RWPE2 (cell line): ENCODE data around the gene BAZ1B.

Experiments used
- ATAC-seq: fragments of 200-7000 bp; cut with Tn5 transposase; 3 replicates; pipeline ENCODE4 v1.9.1; 2021; ENCODE audit warnings: low read depth
- DNase-seq: peaks from one replicate; pipeline ENCODE4 v3.0.0-alpha.2; 2020; ENCODE audit warnings: low spot score
- H3K27ac ChIP-seq: fragments of 450-650 bp; 2 replicates; pipeline ENCODE4 v1.5.1; 2017; ENCODE audit warnings: mild to moderate bottlenecking; ENCODE audit not compliant: poor library complexity, severe bottlenecking
- H3K27me3 ChIP-seq: fragments of 250-450 bp; sonication (Bioruptor Pico); 2 replicates; pipeline ENCODE4 v1.5.1; 2021; ENCODE audit warnings: mild to moderate bottlenecking, moderate library complexity; ENCODE audit not compliant: insufficient read depth, poor library complexity, severe bottlenecking
- H3K36me3 ChIP-seq: fragments of 250-450 bp; sonication (Bioruptor Pico); 2 replicates; pipeline ENCODE4 v1.5.1; 2020; ENCODE audit warnings: low read depth, mild to moderate bottlenecking, moderate library complexity
- H3K4me1 ChIP-seq: fragments of 250-450 bp; sonication (Bioruptor Pico); 2 replicates; pipeline ENCODE4 v1.5.1; 2021; ENCODE audit warnings: mild to moderate bottlenecking, moderate library complexity; ENCODE audit not compliant: insufficient read depth, poor library complexity, severe bottlenecking
- H3K4me3 ChIP-seq: fragments of 250-450 bp; sonication (Bioruptor Pico); 2 replicates; pipeline ENCODE4 v1.5.1; 2021; ENCODE audit warnings: mild to moderate bottlenecking, moderate library complexity; ENCODE audit not compliant: severe bottlenecking
- H3K9me3 ChIP-seq: fragments of 250-450 bp; sonication (Bioruptor Pico); 2 replicates; pipeline ENCODE4 v1.5.1; 2021; ENCODE audit warnings: mild to moderate bottlenecking, moderate library complexity; ENCODE audit not compliant: severe bottlenecking
- TF ChIP-seq, protein P1 (sequence below): fragments of 450-650 bp; IDR thresholded peaks from one replicate; pipeline ENCODE4 v1.5.1; 2017; ENCODE audit warnings: mild to moderate bottlenecking, moderate library complexity; ENCODE audit not compliant: poor library complexity, severe bottlenecking

Gene BAZ1B

DNA sequence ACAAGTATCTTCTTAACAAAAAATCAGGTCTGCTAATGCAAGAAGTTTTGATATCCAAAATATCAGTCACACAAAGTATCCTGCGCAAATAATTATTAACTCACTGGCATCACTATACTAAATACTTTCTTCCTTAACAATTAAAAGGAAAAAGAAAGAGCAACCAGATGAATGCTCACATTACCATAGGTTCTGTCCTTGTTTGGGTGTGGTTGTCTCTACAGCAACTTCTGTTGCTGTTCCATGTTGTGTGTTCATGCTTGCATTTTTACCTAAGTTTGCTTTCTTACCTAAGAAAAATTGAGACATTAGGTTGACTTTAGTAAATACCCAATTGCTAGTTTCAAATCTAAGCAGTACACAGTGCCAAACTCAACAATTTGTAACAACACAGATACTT, 56.0 kb downstream of the BAZ1B start:
- ATAC-seq, result no peak
- Histone ChIP-seq H3K36me3 (peaks cover 100% of the 10 kb centered on the region), H3K9me3 (no peaks in the 10 kb centered on the region), H3K27me3 (no peaks in the 10 kb centered on the region), H3K4me1 (no peaks in the 10 kb centered on the region), H3K27ac (no peak overlapping the region), H3K4me3 (no peak overlapping the region)
- no peak for DNase-seq
- TF ChIP-seq, protein P1, sequence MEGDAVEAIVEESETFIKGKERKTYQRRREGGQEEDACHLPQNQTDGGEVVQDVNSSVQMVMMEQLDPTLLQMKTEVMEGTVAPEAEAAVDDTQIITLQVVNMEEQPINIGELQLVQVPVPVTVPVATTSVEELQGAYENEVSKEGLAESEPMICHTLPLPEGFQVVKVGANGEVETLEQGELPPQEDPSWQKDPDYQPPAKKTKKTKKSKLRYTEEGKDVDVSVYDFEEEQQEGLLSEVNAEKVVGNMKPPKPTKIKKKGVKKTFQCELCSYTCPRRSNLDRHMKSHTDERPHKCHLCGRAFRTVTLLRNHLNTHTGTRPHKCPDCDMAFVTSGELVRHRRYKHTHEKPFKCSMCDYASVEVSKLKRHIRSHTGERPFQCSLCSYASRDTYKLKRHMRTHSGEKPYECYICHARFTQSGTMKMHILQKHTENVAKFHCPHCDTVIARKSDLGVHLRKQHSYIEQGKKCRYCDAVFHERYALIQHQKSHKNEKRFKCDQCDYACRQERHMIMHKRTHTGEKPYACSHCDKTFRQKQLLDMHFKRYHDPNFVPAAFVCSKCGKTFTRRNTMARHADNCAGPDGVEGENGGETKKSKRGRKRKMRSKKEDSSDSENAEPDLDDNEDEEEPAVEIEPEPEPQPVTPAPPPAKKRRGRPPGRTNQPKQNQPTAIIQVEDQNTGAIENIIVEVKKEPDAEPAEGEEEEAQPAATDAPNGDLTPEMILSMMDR, result no peak

DNA sequence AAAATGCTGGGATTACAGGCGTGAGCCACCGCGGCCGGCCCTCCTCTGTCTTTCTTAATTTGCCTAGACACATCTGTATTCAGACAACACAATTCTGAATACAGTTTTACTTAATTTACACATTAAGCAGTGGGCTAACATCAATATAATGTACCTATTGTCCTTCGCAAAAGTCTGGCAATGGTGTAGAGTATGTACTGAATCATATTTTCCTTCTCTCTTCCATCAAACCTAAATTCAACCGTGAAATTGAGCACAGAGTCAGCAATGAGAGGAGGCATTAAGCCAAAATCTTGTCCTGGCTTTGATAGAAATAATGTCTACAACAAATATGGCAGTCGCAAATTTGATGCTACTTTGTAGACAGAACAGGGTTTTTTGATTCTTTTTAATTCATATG, 58.1 kb downstream of the BAZ1B start:
- ATAC-seq, result no peak
- H3K4me3 ChIP-seq, result no peak overlapping the region

GRCh38 chr7:73463260-73463659, 58.8 kb downstream of the BAZ1B start:
- H3K27ac ChIP-seq, result no peak overlapping the region
- H3K4me1 ChIP-seq, result no peaks in the 10 kb centered on the region
- no peaks in the 10 kb centered on the region for H3K27me3 ChIP-seq
- DNase-seq (no peak), ATAC-seq (no peak)
- no peak overlapping the region for H3K4me3 ChIP-seq
- TF ChIP-seq, protein P1, result no peak
- H3K9me3 ChIP-seq, result no peaks in the 10 kb centered on the region
- H3K36me3 ChIP-seq, result peaks cover 100% of the 10 kb centered on the region

More for the DNA sequence above, 58.1 kb downstream of the BAZ1B start:
- H3K27ac ChIP-seq, result no peak overlapping the region
- DNase-seq, result no peak
- no peaks in the 10 kb centered on the region for H3K4me1 ChIP-seq
- TF ChIP-seq, protein P1, result no peak
- H3K9me3 ChIP-seq, result no peaks in the 10 kb centered on the region
- no peaks in the 10 kb centered on the region for H3K27me3 ChIP-seq
- H3K36me3 ChIP-seq, result peaks cover 100% of the 10 kb centered on the region

DNA sequence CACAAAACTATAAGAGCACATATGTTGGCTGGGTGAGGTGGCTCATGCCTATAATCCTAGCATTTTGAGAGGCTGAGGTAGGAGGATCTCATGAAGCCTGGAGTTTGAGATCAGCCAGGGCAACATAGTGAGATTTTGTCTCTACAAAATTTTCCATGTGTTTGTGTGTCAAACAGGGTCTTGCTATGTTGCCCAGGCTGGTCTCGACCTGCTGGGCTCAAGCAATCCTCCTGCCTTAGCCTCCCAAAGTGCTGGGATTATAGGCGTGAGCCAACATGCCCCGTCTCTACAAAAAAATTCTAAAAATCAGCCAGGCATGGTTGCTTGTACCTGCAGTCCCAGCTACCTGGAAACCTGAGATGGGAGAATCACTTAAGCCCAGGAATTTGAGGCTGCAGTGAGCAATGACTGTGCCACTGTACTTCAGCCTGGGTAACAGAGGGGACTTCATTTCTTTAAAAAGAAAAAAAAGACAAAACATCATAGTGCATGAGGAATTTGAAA, 60.3 kb downstream of the BAZ1B start:
- Histone ChIP-seq H3K9me3 (no peaks in the 10 kb centered on the region), H3K27me3 (no peaks in the 10 kb centered on the region), H3K4me3 (no peak overlapping the region), H3K4me1 (no peaks in the 10 kb centered on the region), H3K36me3 (peaks cover 99% of the 10 kb centered on the region), H3K27ac (no peak overlapping the region)
- TF ChIP-seq, protein P1, result no peak
- DNase-seq (no peak), ATAC-seq (no peak)

DNA sequence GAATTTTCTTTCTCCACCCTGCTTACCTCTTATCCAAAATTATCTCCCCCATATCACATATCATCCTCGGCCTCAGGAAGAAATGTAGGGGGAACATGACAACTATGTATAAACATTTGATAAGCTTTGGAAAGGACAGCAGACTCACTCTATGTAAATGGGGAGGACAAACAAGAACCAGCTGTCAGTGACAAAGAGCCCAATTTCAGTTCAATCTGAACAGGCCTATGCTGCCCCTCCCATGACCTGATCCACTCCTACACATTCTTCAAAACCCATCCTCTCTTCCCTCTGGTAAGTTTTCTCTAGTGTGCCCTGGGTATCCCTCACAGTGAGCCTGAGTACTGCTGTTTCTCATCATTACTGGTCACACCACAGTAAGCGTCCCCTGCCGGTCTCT, 67.7 kb downstream of the BAZ1B start:
- DNase-seq (no peak), ATAC-seq (no peak)
- H3K27ac ChIP-seq, result no peak overlapping the region
- TF ChIP-seq, protein P1, result no peak
- no peaks in the 10 kb centered on the region for H3K27me3 ChIP-seq
- H3K4me3 ChIP-seq, result no peak overlapping the region
- no peaks in the 10 kb centered on the region for H3K9me3 ChIP-seq
- no peaks in the 10 kb centered on the region for H3K4me1 ChIP-seq
- peaks cover 88% of the 10 kb centered on the region for H3K36me3 ChIP-seq
